GM19023 (cell line): ENCODE data around the gene NCF4.

Experiments used
- ATAC-seq: cut with Tn5 transposase; IDR thresholded peaks from one replicate; pipeline ENCODE4 v1.9.1; 2021; ENCODE audit warnings: mild to moderate bottlenecking, moderate library complexity; ENCODE audit not compliant: unreplicated experiment

NCF4 gene

GRCh38 chr22:36892292-36892691 lies 31.5 kb downstream of the NCF4 start:
- ATAC-seq = no peak

DNA sequence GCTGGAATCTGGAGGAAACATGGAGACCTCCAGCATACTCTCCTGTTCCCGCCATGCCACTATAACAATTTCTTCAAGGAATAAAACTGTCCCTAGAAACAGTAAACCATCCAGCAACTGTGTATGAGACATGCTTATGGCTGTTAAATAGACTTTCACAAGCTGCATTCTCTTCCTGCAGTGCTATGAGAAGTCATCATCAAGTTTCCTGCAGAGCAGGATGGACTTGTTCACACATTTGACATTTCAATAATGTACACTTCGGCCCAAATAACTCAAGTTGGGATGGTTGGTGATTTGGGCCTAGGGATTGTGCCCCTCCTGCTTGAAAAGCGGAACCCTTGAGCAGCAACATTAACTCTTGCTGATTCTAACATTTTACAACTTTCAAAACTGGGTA lies 32.5 kb downstream of the NCF4 start:
- no peak for ATAC-seq

DNA sequence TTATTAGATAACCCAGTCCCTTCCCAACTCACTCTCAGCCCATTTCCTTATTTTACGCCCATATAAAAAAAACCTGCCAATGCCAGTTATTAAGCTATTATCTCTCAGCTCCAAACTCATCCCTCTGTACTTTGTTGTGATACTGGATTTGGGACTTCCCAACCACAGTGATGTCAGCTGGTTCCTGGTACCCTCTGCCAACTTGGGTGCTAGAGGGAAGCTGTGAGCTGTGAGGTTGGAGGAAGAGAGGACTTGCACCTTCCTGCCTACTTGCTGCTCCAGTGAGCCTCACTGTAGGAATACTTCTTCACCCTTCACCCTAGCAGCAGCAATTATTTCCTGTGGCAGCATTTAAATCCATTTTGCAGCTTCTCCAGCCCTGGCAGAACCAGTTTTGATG lies 33.5 kb downstream of the NCF4 start:
- ATAC-seq = no peak

- no peak for ATAC-seq
Observed at GRCh38 chr22:36897611-36898010, 36.8 kb downstream of the NCF4 start.

GRCh38 chr22:36898690-36899089 lies 37.9 kb downstream of the NCF4 start:
- no peak for ATAC-seq

GRCh38 chr22:36899498-36899897 lies 38.7 kb downstream of the NCF4 start:
- no peak for ATAC-seq

DNA sequence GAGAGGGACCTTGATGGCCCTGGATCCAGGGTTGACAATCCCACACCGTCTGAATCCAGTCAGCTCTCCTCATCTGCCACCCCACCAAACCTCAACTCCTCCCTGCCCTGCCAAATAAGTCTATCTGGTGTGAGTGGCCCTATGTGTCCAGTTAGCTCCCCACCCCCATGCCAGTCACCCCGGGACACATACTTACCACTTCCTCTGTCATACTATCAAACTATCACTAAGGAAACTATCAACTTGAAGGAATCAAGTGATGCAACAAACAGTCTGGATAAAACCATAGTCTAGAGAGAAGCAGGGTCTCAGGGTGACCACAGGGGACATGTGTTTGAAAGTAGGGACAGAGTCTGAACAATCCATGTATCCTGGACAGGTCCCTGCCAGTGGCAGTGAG lies 39.4 kb downstream of the NCF4 start:
- ATAC-seq = no peak

DNA sequence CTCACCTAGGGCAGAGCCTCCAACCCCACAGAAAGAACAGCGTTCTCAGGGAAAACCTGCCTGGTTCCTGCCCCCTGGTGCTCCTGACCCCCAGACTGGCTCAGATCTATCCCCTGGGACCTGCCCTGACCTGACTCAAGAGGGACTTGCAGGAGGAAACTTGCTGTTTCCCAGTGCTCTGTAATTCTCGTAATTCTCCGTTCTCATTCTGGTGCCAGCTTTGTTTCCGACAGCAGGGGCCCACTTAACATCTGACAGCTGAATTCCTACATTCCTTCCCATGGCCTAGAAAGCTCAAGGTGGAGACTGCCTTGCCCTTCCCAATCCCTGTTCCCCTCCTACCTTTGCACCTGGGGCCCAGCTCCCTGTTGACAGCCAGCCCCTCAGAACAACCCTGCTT lies 40.1 kb downstream of the NCF4 start:
- ATAC-seq = no peak

- peak; percentile 63 for ATAC-seq
Observed at GRCh38 chr22:36901411-36902142, 40.8 kb downstream of the NCF4 start.

DNA sequence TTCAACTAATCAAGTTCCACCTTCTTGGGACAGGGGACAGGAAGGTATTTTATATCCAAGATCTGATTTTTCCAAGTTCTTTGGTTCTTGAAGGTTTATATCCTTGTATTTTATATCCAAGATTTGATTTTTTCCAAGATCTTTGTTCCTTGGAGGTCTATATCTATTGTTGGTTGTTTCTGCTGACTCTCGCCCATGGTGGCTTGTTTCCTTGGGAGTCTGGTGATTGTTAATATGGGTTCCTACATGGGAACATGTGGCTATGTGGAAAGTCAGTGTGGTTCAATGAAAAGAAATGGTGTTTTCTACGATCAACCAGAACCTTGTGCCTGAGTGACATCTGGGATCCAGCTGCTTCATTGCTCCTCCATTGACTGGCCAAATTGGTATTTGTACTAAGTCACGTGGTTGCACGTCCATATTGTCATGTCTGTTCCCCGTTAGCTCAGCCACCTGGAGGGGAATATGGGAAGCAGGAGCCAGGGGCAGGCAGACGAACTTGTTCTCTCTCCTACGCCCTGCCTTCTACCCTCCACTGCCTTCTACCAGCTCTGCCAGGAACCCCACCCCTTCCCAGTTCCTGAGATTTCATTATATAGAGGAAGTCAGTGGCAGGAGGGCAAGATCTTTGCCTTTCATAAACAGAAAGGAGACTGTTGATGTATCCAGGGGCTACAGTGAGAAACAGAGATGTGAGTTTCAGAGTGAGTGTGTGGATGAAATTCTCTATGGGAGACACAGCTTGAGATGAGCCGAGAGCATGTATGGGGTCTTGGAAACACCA lies 41.5 kb downstream of the NCF4 start:
- no peak for ATAC-seq

DNA sequence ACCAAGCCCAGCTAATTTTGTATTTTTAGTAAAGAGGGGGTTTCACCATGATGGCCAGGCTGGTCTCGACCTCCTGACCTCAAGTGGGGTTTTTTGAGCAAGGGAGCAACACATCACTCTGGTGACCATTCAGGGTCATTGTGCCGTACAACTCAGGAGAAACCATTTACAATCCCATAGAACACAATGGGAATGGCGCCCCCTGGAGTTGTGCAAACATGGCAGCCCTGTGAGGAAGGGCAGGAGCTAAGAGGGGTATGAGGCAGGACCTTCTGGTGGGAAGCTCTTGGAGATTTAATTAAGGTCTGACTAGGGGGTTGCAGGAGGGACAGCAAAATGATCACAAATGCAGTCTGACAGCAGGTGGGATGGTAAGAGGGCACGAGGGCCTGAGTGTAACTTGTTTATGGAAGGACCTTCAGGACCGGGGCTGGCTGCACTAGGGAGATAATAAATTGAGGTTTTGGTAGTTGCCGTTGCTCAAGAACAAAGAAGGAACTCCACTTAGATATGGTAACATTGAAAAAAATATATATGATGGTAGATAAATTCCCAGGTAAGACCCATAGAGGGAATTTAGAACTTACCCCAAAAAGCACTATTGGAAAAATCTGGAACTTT lies 43.6 kb downstream of the NCF4 start:
- ATAC-seq = no peak

GRCh38 chr22:36907253-36908195 lies 46.7 kb downstream of the NCF4 start:
- ATAC-seq = no peak

- ATAC-seq = no peak
Observed at GRCh38 chr22:36910461-36910860, 49.7 kb downstream of the NCF4 start.

GRCh38 chr22:36911887-36912661 lies 51.3 kb downstream of the NCF4 start:
- ATAC-seq = no peak

DNA sequence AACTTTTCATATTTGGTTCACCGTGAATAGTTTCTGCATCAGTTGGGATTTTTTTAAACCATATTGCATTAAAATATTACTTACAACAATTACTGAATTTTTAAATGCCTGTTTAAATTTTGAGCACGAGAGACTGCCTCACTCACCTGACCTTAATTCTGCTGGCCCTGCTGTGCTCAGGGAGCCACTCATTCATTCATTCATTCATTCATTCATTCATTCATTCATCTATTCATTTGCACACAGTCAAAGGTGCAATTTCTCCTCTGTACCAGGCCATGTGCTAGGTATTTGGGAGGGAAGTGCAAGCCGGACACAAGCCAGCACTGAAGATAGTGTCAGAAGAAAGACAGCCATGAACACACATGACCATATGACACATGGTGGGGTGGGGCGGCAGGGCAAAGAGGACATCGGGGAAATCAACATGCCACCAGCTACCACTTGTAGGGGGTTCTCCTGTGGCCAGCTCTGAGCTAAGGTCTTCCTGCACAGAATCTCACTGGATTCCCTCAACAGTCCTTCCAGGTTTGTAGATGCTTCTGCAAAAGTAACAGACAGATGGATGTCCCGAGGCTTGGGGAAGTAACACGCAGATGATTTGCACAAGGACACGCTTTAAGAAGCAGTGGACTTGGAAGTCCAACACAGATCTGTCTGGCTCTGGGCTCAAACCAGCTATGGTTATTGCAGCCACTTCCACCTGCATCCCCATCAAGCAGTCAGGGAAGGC lies 52.1 kb downstream of the NCF4 start:
- ATAC-seq = no peak

GRCh38 chr22:36913427-36914389 lies 52.9 kb downstream of the NCF4 start, which contains the start of gene CSF2RB:
Gene CSF2RB, plus strand, starts transcription at chr22:36913628. Its CDS starts 8,580 bp downstream, at chr22:36922208.
- ATAC-seq = no peak

- ATAC-seq = no peak
Observed at GRCh38 chr22:36914390-36914752, 53.6 kb downstream of the NCF4 start.

- ATAC-seq = no peak
Observed at GRCh38 chr22:36916034-36916433, 55.2 kb downstream of the NCF4 start.
